IMR-90 (cell line): ENCODE results near the gene VWDE. TPM values are rescaled to one million over a fixed set of nuclear protein-coding genes. Genes with fewer than 3 reads are reported as not detected.

ENCODE experiments used
- ATAC-seq: fragments of 200-7000 bp; cut with Tn5 transposase; 2 replicates; pipeline ENCODE4 v1.9.1; 2020; ENCODE audit warnings: low read depth, mild to moderate bottlenecking, moderate library complexity
- BruUV-seq: library from RNA; stranded (reverse); fragments of 400-500 nt; replicated peaks from 2 replicates; lab custom pipeline; 2021; lab: Mats Ljungman, UMichigan
- CTCF ChIA-PET: fragments of 300-600 bp; formaldehyde crosslinking; extraction: SDS; loops from one replicate; lab custom pipeline; 2021; ENCODE audit warnings: antibody characterized with exemption; lab: Yijun Ruan, JAX
- POLR2A ChIA-PET: fragments of 300-600 bp; sonication (Branson Sonifier 250); formaldehyde crosslinking; loops from one replicate; lab custom pipeline; 2022; ENCODE audit warnings: antibody characterized with exemption; ENCODE audit not compliant: unreplicated experiment; lab: Charles Lee
- DNase-seq: peaks from one replicate; pipeline ENCODE4 v3.0.0; 2013
- H2AFZ ChIP-seq: replicated peaks from 2 replicates; pipeline ENCODE3; 2013; ENCODE audit warnings: low read length, mild to moderate bottlenecking; ENCODE audit not compliant: poor library complexity
- H2AK5ac ChIP-seq: 2 replicates; pipeline ENCODE4 v1.6.1; 2013; ENCODE audit warnings: low read depth, low read length, inconsistent platforms
- H2AK9ac ChIP-seq: replicated peaks from 2 replicates; pipeline ENCODE3; 2013; ENCODE audit warnings: mild to moderate bottlenecking, low read depth, low read length, moderate library complexity; ENCODE audit not compliant: poor library complexity
- H2BK120ac ChIP-seq: 2 replicates; pipeline ENCODE4 v1.6.1; 2013; ENCODE audit warnings: low read depth, low read length, inconsistent platforms
- H2BK15ac ChIP-seq: 3 replicates; pipeline ENCODE4 v1.6.1; 2013; ENCODE audit warnings: low read depth, low read length, inconsistent platforms
- H2BK20ac ChIP-seq: 2 replicates; pipeline ENCODE4 v1.6.1; 2013; ENCODE audit warnings: low read depth, mild to moderate bottlenecking, inconsistent platforms, low read length, moderate library complexity
- H2BK5ac ChIP-seq: 2 replicates; pipeline ENCODE4 v1.6.1; 2013; ENCODE audit warnings: mild to moderate bottlenecking, low read depth, low read length, inconsistent platforms; ENCODE audit not compliant: poor library complexity, severe bottlenecking
- H3K14ac ChIP-seq: replicated peaks from 2 replicates; pipeline ENCODE4 v1.6.1; 2013; ENCODE audit warnings: low read depth, low read length, inconsistent platforms
- H3K18ac ChIP-seq: 2 replicates; pipeline ENCODE4 v1.6.1; 2013; ENCODE audit warnings: low read depth, low read length, control low read depth
- H3K23ac ChIP-seq: 2 replicates; pipeline ENCODE4 v1.6.1; 2013; ENCODE audit warnings: low read depth, low read length, inconsistent platforms
- H3K27ac ChIP-seq: 2 replicates; pipeline ENCODE4 v1.5.1; 2013; ENCODE audit warnings: mild to moderate bottlenecking, control low read depth, low read length; ENCODE audit not compliant: insufficient read depth
- H3K27me3 ChIP-seq: 2 replicates; pipeline ENCODE4 v1.6.1; 2013; ENCODE audit warnings: low read length; ENCODE audit not compliant: control insufficient read depth, insufficient read depth
- H3K36me3 ChIP-seq: 2 replicates; pipeline ENCODE4 v1.6.1; 2013; ENCODE audit warnings: low read length, mixed read lengths; ENCODE audit not compliant: control insufficient read depth, insufficient read depth
- H3K4ac ChIP-seq: 2 replicates; pipeline ENCODE4 v1.6.1; 2013; ENCODE audit warnings: low read depth, low read length, inconsistent platforms
- H3K4me1 ChIP-seq: 2 replicates; pipeline ENCODE4 v1.6.1; 2013; ENCODE audit warnings: low read length, mixed read lengths; ENCODE audit not compliant: control insufficient read depth, insufficient read depth
- H3K4me2 ChIP-seq: 2 replicates; pipeline ENCODE4 v1.6.1; 2013; ENCODE audit warnings: low read depth, mild to moderate bottlenecking, control low read depth, low read length, moderate library complexity
- H3K4me3 ChIP-seq: 2 replicates; pipeline ENCODE4 v1.5.1; 2013; ENCODE audit warnings: low read depth, mild to moderate bottlenecking, control low read depth, low read length, moderate library complexity; ENCODE audit not compliant: insufficient read depth
- H3K56ac ChIP-seq: 2 replicates; pipeline ENCODE4 v1.6.1; 2013; ENCODE audit warnings: low read length, inconsistent platforms; ENCODE audit not compliant: insufficient read depth; ENCODE audit errors: extremely low read depth
- H3K79me1 ChIP-seq, 2 experiments: 2 replicates each; pipeline ENCODE4 v1.6.1; 2013; ENCODE audit warnings: low read length in 2 of 2, inconsistent platforms in 1 of 2, low read depth in 1 of 2
- H3K9ac ChIP-seq: 2 replicates; pipeline ENCODE4 v1.6.1; 2013; ENCODE audit warnings: low read depth, low read length, control low read depth
- H3K9me1 ChIP-seq: 2 replicates; pipeline ENCODE4 v1.6.1; 2013; ENCODE audit warnings: low read length, inconsistent platforms; ENCODE audit not compliant: insufficient read depth
- H3K9me3 ChIP-seq: 2 replicates; pipeline ENCODE4 v1.6.1; 2013; ENCODE audit warnings: low read length; ENCODE audit not compliant: control insufficient read depth, insufficient read depth
- H4K20me1 ChIP-seq: 2 replicates; pipeline ENCODE4 v1.6.1; 2013; ENCODE audit warnings: low read length, inconsistent platforms; ENCODE audit not compliant: insufficient read depth
- H4K5ac ChIP-seq: 2 replicates; pipeline ENCODE4 v1.6.1; 2013; ENCODE audit warnings: mild to moderate bottlenecking, low read depth, low read length, control low read depth
- H4K8ac ChIP-seq, 2 experiments: 2 replicates each; pipeline ENCODE4 v1.6.1; 2013; ENCODE audit warnings: low read depth in 2 of 2, low read length in 2 of 2, control low read depth in 1 of 2, inconsistent platforms in 1 of 2
- H4K91ac ChIP-seq: 2 replicates; pipeline ENCODE4 v1.6.1; 2013; ENCODE audit warnings: low read depth, low read length, inconsistent platforms; ENCODE audit not compliant: insufficient read depth
- CEBPB ChIP-seq: IDR thresholded peaks from 2 replicates; pipeline ENCODE4 v1.6.1; 2012; ENCODE audit warnings: low read depth, low read length, improper control_type of control experiment
- ELK1 ChIP-seq: fragments of 150-350 bp; IDR thresholded peaks from 2 replicates; pipeline ENCODE4 v1.6.1; 2016; ENCODE audit warnings: low read depth, mild to moderate bottlenecking, low read length, moderate library complexity, borderline replicate concordance
- MAZ ChIP-seq: IDR thresholded peaks from 2 replicates; pipeline ENCODE4 v1.6.1; 2012; ENCODE audit warnings: low read depth, mild to moderate bottlenecking, low read length, improper control_type of control experiment, moderate library complexity, borderline replicate concordance
- WGBS, 2 experiments: methylation state at CpG; one replicate each; pipeline versions ENCODE4 v1.1.5 to v1.1.7; 2013; ENCODE audit warnings: missing lambda C conversion rate in 2 of 2; ENCODE audit not compliant: insufficient read length in 1 of 2; ENCODE audit errors: extremely low coverage in 2 of 2; 5-methylcytosine and 5-hydroxymethylcytosine counted together
- dilution Hi-C: fragments of 300-500 bp; cut with HindIII; formaldehyde crosslinking; loops from one replicate; pipeline ENCODE4 v1.14.3; 2018; ENCODE audit warnings: low sequenced_read_pairs; ENCODE audit not compliant: unreplicated experiment
- in situ Hi-C: fragments of 300-500 bp; cut with MboI; formaldehyde crosslinking; loops from 3 replicates; pipeline ENCODE4 v1.14.3; 2019; ENCODE audit warnings: low sequenced_read_pairs, inconsistent platforms, mixed read lengths
- intact Hi-C: fragments of 100-400 bp; cut with micrococcal nuclease; formaldehyde crosslinking; loops from 2 replicates; pipeline ENCODE4 v1.10.0; 2022
- polyA plus RNA-seq, 3 experiments: library from polyadenylated mRNA; depleted of rRNA; stranded (reverse); fragments of >200 nt; gene quantifications; 2 replicates each; pipeline ENCODE4 v1.2.3, GENCODE V29; 2012; ENCODE audit warnings: low replicate concordance in 1 of 3
- total RNA-seq: library from RNA; depleted of rRNA; stranded (reverse); fragments of >200 nt; gene quantifications from 2 replicates; pipeline ENCODE4 v1.2.3, GENCODE V29; 2012
- TF ChIP-seq, protein P1 (sequence below): fragments of 150-350 bp; IDR thresholded peaks from 2 replicates; pipeline ENCODE4 v1.6.1; 2017; ENCODE audit warnings: mild to moderate bottlenecking, antibody characterized with exemption, low read length, low read depth

VWDE gene
- total and polyA plus RNA-seq, 2 of the 4 experiments (the other 2 are of a cell fraction) = 0.05 to 0.18 TPM

DNA sequence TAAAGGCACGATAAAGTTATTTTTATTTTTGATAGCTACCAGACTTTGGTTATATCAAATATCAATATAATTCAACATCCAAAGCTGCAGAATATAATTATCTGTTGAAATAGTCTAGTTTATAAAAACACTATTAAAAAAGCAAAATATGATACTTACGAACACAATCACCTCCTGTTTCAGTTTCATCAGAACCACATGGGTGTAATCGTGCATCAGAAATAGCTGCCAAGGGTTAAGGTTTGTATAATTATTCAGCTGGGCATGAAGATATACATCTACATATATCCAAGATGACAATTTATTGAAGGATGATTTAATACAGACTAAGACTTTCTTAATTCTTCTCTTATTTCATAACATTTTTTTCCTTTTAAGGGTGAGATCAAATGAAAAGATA is 20.3 kb downstream of the VWDE start:
- H4K5ac ChIP-seq = no peak overlapping the region
- H3K79me1 ChIP-seq = no peaks in the 10 kb centered on the region
- H4K91ac ChIP-seq = no peak overlapping the region
- no peaks in the 10 kb centered on the region for H4K20me1 ChIP-seq
- no peaks in the 10 kb centered on the region for H3K4me1 ChIP-seq
- POLR2A ChIA-PET = no interaction called here
- no peaks in the 10 kb centered on the region for H3K36me3 ChIP-seq
- H3K27ac ChIP-seq = no peak overlapping the region
- DNase-seq (no peak), ATAC-seq (no peak)
- H4K8ac ChIP-seq = no peak overlapping the region
- no peaks in the 10 kb centered on the region for H3K9me3 ChIP-seq
- BruUV-seq = no TSS peak
- intact Hi-C loops (loop anchor here (10.0 kb wide), 1 partner anchor 959 kb away; no protein-coding TSS in a partner anchor), dilution Hi-C loops (no loop called here), in situ Hi-C loops (loop anchor here (25.0 kb wide), 1 partner anchor 104 kb away; no protein-coding TSS in a partner anchor)
- no peak overlapping the region for H3K4me2 ChIP-seq
- H3K18ac ChIP-seq = no peak overlapping the region
- WGBS, 2 experiments = no CpG with 5 or more reads among the region's 3 CpGs
- H3K4me3 ChIP-seq = no peak overlapping the region
- H3K56ac ChIP-seq = no peak overlapping the region
- H3K27me3 ChIP-seq = no peaks in the 10 kb centered on the region
- H2BK120ac ChIP-seq = no peak overlapping the region
- no peak overlapping the region for H2BK20ac ChIP-seq
- no peak overlapping the region for H2AFZ ChIP-seq
- H2AK5ac ChIP-seq = no peak overlapping the region
- no peak overlapping the region for H2AK9ac ChIP-seq
- TF ChIP-seq ELK1 = no peak
- TF ChIP-seq MAZ = no peak
- TF ChIP-seq, protein P1, sequence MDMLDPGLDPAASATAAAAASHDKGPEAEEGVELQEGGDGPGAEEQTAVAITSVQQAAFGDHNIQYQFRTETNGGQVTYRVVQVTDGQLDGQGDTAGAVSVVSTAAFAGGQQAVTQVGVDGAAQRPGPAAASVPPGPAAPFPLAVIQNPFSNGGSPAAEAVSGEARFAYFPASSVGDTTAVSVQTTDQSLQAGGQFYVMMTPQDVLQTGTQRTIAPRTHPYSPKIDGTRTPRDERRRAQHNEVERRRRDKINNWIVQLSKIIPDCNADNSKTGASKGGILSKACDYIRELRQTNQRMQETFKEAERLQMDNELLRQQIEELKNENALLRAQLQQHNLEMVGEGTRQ = no peak
- no peak for TF ChIP-seq CEBPB
- H3K14ac ChIP-seq = no peak overlapping the region
- H3K4ac ChIP-seq = no peak overlapping the region
- no peak overlapping the region for H2BK5ac ChIP-seq
- no peak overlapping the region for H3K23ac ChIP-seq
- no peak overlapping the region for H3K9ac ChIP-seq
- H2BK15ac ChIP-seq = no peak overlapping the region
- CTCF ChIA-PET = no interaction called here
- H3K9me1 ChIP-seq = no peaks in the 10 kb centered on the region
